H1 (cell line): Measurements from ENCODE around the gene CHN2. TPM values are rescaled to one million over a fixed set of nuclear protein-coding genes. Genes with fewer than 3 reads are reported as not detected.

ENCODE experiments used
- CTCF ChIA-PET: fragments of 300-600 bp; sonication (Branson Sonifier 250); formaldehyde crosslinking; loops from one replicate; lab custom pipeline; 2021; ENCODE audit not compliant: partially characterized antibody; lab: Charles Lee
- POLR2A ChIA-PET: fragments of 300-600 bp; sonication (Branson Sonifier 250); formaldehyde crosslinking; loops from one replicate; lab custom pipeline; 2021; ENCODE audit warnings: inconsistent platforms; ENCODE audit not compliant: partially characterized antibody; lab: Charles Lee
- DNase-seq, 2 experiments: peaks; one replicate each; pipeline versions ENCODE4 v3.0.0 to v3.0.0-alpha.2; 2010 to 2022; ENCODE audit warnings: low spot score in 2 of 2, low read depth in 1 of 2, mixed read lengths in 1 of 2
- FAIRE-seq: peaks from 2 replicates; lab custom pipeline; 2011; peaks lifted over from hg19 to GRCh38; lab: Jason Lieb, UNC
- H2AFZ ChIP-seq: 2 replicates; pipeline ENCODE4 v1.8.1; 2012; ENCODE audit warnings: low read length, inconsistent platforms
- H2AK5ac ChIP-seq: 2 replicates; pipeline ENCODE4 v1.6.1; 2013; ENCODE audit warnings: low read depth, low read length
- H2BK120ac ChIP-seq: replicated peaks from 2 replicates; pipeline ENCODE3; 2013; ENCODE audit warnings: low read depth, low read length, inconsistent platforms
- H2BK12ac ChIP-seq: 2 replicates; pipeline ENCODE4 v1.6.1; 2013; ENCODE audit warnings: low read depth, low read length
- H2BK15ac ChIP-seq: 2 replicates; pipeline ENCODE4 v1.6.1; 2013; ENCODE audit warnings: low read length
- H2BK20ac ChIP-seq: 2 replicates; pipeline ENCODE4 v1.6.1; 2013; ENCODE audit warnings: low read length
- H2BK5ac ChIP-seq: 2 replicates; pipeline ENCODE4 v1.6.1; 2013; ENCODE audit warnings: low read depth, low read length
- H3K14ac ChIP-seq: 2 replicates; pipeline ENCODE4 v1.6.1; 2013; ENCODE audit warnings: inconsistent platforms; ENCODE audit not compliant: insufficient read length
- H3K18ac ChIP-seq: 2 replicates; pipeline ENCODE4 v1.6.1; 2013; ENCODE audit warnings: low read length; ENCODE audit errors: extremely low read depth
- H3K23ac ChIP-seq: 2 replicates; pipeline ENCODE4 v1.6.1; 2013; ENCODE audit warnings: inconsistent platforms; ENCODE audit not compliant: insufficient read length
- H3K23me2 ChIP-seq: 2 replicates; pipeline ENCODE4 v1.6.1; 2013; ENCODE audit warnings: low read depth, low read length
- H3K27ac ChIP-seq: 2 replicates; pipeline ENCODE4 v1.6.1; 2011; ENCODE audit warnings: low read depth, low read length, inconsistent platforms
- H3K27me3 ChIP-seq, 4 experiments: replicated peaks in 1 of 4; 1 replicate in 1 of 4; 2 replicates in 3 of 4; pipeline versions ENCODE4 v1.6.1 to v1.8.1; 2011 to 2013; ENCODE audit warnings: low read length in 3 of 4, mild to moderate bottlenecking in 3 of 4, inconsistent platforms in 2 of 4, mixed read lengths in 2 of 4, moderate library complexity in 1 of 4; ENCODE audit not compliant: control insufficient read depth in 3 of 4, insufficient read depth in 3 of 4; ENCODE audit errors: extremely low read depth in 1 of 4
- H3K36me3 ChIP-seq, 4 experiments: 2 replicates each; pipeline versions ENCODE4 v1.6.1 to v1.8.1; 2011 to 2013; ENCODE audit warnings: mild to moderate bottlenecking in 4 of 4, low read length in 3 of 4, moderate library complexity in 2 of 4, control low read depth in 1 of 4, inconsistent platforms in 1 of 4; ENCODE audit not compliant: insufficient read depth in 4 of 4, control insufficient read depth in 2 of 4
- H3K4ac ChIP-seq: replicated peaks from 2 replicates; pipeline ENCODE3; 2013; ENCODE audit warnings: low read length, low read depth, mixed read lengths, inconsistent platforms; ENCODE audit not compliant: insufficient read length
- H3K4me1 ChIP-seq, 4 experiments: replicated peaks in 1 of 4; 1 replicate in 1 of 4; 2 replicates in 3 of 4; pipeline versions ENCODE4 v1.6.1 to v1.8.1; 2011 to 2013; ENCODE audit warnings: low read length in 3 of 4, inconsistent platforms in 2 of 4, mixed read lengths in 1 of 4; ENCODE audit not compliant: insufficient read depth in 4 of 4, control insufficient read depth in 3 of 4
- H3K4me2 ChIP-seq, 2 experiments: 2 replicates each; pipeline versions ENCODE4 v1.6.1 to v1.8.1; 2011 to 2013; ENCODE audit warnings: low read depth in 2 of 2, low read length in 2 of 2, control low read depth in 1 of 2, inconsistent platforms in 1 of 2, mild to moderate bottlenecking in 1 of 2; ENCODE audit not compliant: insufficient read depth in 1 of 2
- H3K4me3 ChIP-seq, 4 experiments: fragments of 200-600, 300-600 bp in 1 of 4; sonication (generic), shearing (Covaris generic), sonication (Bioruptor Twin) in 1 of 4; 2 replicates each; pipeline versions ENCODE4 v1.5.1 to v1.8.1; 2011 to 2016; ENCODE audit warnings: low read length in 4 of 4, low read depth in 3 of 4, control low read depth in 2 of 4, inconsistent platforms in 2 of 4, mild to moderate bottlenecking in 2 of 4, mixed read lengths in 1 of 4, moderate library complexity in 1 of 4; ENCODE audit not compliant: insufficient read depth in 2 of 4; ENCODE audit errors: extremely low read depth in 1 of 4
- H3K56ac ChIP-seq: replicated peaks from 2 replicates; pipeline ENCODE3; 2013; ENCODE audit warnings: low read depth, mild to moderate bottlenecking, mixed read lengths, low read length, inconsistent platforms; ENCODE audit not compliant: insufficient read length
- H3K79me1 ChIP-seq: 2 replicates; pipeline ENCODE4 v1.6.1; 2013; ENCODE audit warnings: low read depth, low read length, control low read depth
- H3K79me2 ChIP-seq, 2 experiments: 2 replicates each; pipeline versions ENCODE4 v1.6.1 to v1.8.1; 2012 to 2013; ENCODE audit warnings: low read length in 2 of 2, mild to moderate bottlenecking in 2 of 2, inconsistent platforms in 1 of 2; ENCODE audit not compliant: insufficient read depth in 2 of 2, control insufficient read depth in 1 of 2
- H3K9ac ChIP-seq, 4 experiments: replicated peaks in 1 of 4; 1 replicate in 1 of 4; 2 replicates in 3 of 4; pipeline versions ENCODE4 v1.6.1 to v1.8.1; 2011 to 2013; ENCODE audit warnings: low read depth in 3 of 4, low read length in 3 of 4, control low read depth in 2 of 4, mild to moderate bottlenecking in 2 of 4, moderate library complexity in 2 of 4, inconsistent platforms in 1 of 4; ENCODE audit errors: extremely low read depth in 1 of 4
- H3K9me3 ChIP-seq, 2 experiments: 2 replicates each; pipeline versions ENCODE4 v1.6.1 to v1.8.1; 2012 to 2013; ENCODE audit warnings: mild to moderate bottlenecking in 2 of 2, moderate library complexity in 2 of 2, control low read depth in 1 of 2, inconsistent platforms in 1 of 2, low read depth in 1 of 2, low read length in 1 of 2, mixed read lengths in 1 of 2; ENCODE audit not compliant: insufficient read depth in 2 of 2
- H4K20me1 ChIP-seq, 2 experiments: replicated peaks in 1 of 2; 2 replicates each; pipeline versions ENCODE3 to v1.8.1; 2011 to 2013; ENCODE audit warnings: inconsistent platforms in 2 of 2, low read length in 2 of 2, mild to moderate bottlenecking in 1 of 2; ENCODE audit not compliant: insufficient read depth in 2 of 2, control insufficient read depth in 1 of 2
- H4K5ac ChIP-seq: 2 replicates; pipeline ENCODE4 v1.6.1; 2013; ENCODE audit warnings: low read length, low read depth, mixed read lengths, inconsistent platforms; ENCODE audit not compliant: insufficient read length
- H4K8ac ChIP-seq: 2 replicates; pipeline ENCODE4 v1.8.0; 2013; ENCODE audit warnings: mild to moderate bottlenecking, moderate library complexity, low read length, inconsistent platforms; ENCODE audit not compliant: insufficient read depth; ENCODE audit errors: extremely low read depth
- H4K91ac ChIP-seq: replicated peaks from 2 replicates; pipeline ENCODE3; 2013; ENCODE audit warnings: low read length, mixed read lengths, inconsistent platforms; ENCODE audit not compliant: insufficient read length
- FOSL1 ChIP-seq: IDR thresholded peaks from 2 replicates; pipeline ENCODE4 v1.6.1; 2011; ENCODE audit warnings: mild to moderate bottlenecking, low read depth, low read length, moderate library complexity; ENCODE audit not compliant: insufficient read depth
- WGBS, 2 experiments: shearing (Covaris generic) in 1 of 2; methylation state at CpG; one replicate each; pipeline versions ENCODE4 v1.1.6 to v1.1.7; 2013 to 2015; ENCODE audit warnings: low lambda C conversion rate in 2 of 2, mixed read lengths in 2 of 2, inconsistent platforms in 1 of 2, low coverage in 1 of 2, missing lambda C conversion rate in 1 of 2; ENCODE audit not compliant: insufficient replicate concordance in 2 of 2, insufficient coverage in 1 of 2, insufficient read length in 1 of 2; ENCODE audit errors: extremely low coverage in 1 of 2, missing lambda C conversion rate in 1 of 2; 5-methylcytosine and 5-hydroxymethylcytosine counted together
- polyA plus RNA-seq, 7 experiments: library from polyadenylated mRNA; depleted of rRNA in 3 of 7; stranded (reverse) in 5 of 7; unstranded in 2 of 7; fragments of >200 nt in 5 of 7; fragments of 200-250 nt in 2 of 7; gene quantifications; 1 replicate in 5 of 7; 2 replicates in 1 of 7; 4 replicates in 1 of 7; pipeline versions ENCODE4 v1.2.1 to v1.2.3, GENCODE V29; 2011 to 2013; ENCODE audit warnings: missing spikeins in 2 of 7, mixed read lengths in 2 of 7
- total RNA-seq: library from RNA; stranded (reverse); fragmentation: NEBNext Ultra II Directional; extraction: Animal tissue kit (Norgen Biotek cat#: 25700); gene quantifications from 2 replicates; pipeline ENCODE4 v1.2.1, GENCODE V29; 2021

CHN2 gene
- total and polyA plus RNA-seq, 2 of the 8 experiments (the other 6 are each of a cell fraction or from before 2014, with no cell fraction given), result 2.9 to 4.8 TPM

DNA sequence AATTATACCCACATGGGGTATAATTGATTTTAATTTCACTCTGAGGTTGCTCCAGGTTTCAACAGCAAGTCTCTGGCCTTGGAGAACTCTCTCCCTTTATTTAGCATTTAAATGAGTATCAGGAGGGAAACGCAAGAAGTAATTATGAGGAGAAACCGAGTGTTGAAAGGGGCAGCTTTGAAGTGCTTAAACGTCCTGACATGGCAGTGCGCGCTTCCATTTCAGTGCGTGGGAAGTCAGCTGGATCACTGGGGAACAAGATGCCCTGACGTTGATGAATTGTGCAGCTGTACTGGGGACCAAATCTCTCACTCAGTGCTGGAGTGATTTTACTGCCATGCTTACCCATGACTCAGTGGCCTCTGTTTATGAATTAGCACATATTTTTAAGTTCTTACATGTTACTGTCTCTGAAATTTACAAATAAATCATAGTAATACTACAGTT lies 263.0 kb downstream of the CHN2 start:
- no peaks in the 10 kb centered on the region for H3K9me3 ChIP-seq
- no peak overlapping the region for H2BK20ac ChIP-seq
- no peak overlapping the region for H3K4me2 ChIP-seq
- no peak overlapping the region for H3K56ac ChIP-seq
- no peak overlapping the region for H3K9ac ChIP-seq
- no peaks in the 10 kb centered on the region for H3K23me2 ChIP-seq
- H2BK5ac ChIP-seq, result no peak overlapping the region
- no peak overlapping the region for H3K27ac ChIP-seq
- POLR2A ChIA-PET, result no interaction called here
- no peak overlapping the region for H3K14ac ChIP-seq
- H4K20me1 ChIP-seq, result no peaks in the 10 kb centered on the region
- no peak for DNase-seq
- no peak overlapping the region for H2BK12ac ChIP-seq
- H3K27me3 ChIP-seq, result no peaks in the 10 kb centered on the region
- no peaks in the 10 kb centered on the region for H3K36me3 ChIP-seq
- H2AFZ ChIP-seq, result no peak overlapping the region
- FAIRE-seq, result no peak
- no peak overlapping the region for H3K23ac ChIP-seq
- no peak overlapping the region for H2BK120ac ChIP-seq
- H3K4me1 ChIP-seq, result 0 out of 7 replicates have a peak, but pooled peaks cover 0 to 2% (median 0%) of the 10 kb centered on the region in 4 experiments
- H4K5ac ChIP-seq, result no peak overlapping the region
- H4K91ac ChIP-seq, result no peak overlapping the region
- no peak overlapping the region for H3K4ac ChIP-seq
- no peaks in the 10 kb centered on the region for H3K79me2 ChIP-seq
- no peak overlapping the region for H3K4me3 ChIP-seq
- CTCF ChIA-PET, result interaction anchor here (0.9 to 1.5 kb wide), 2 partner anchors 13 to 536 kb away, joined by 3 to 6 read pairs; no protein-coding TSS in a partner anchor
- H4K8ac ChIP-seq, result no peak overlapping the region
- H2BK15ac ChIP-seq, result no peak overlapping the region
- no peak overlapping the region for H2AK5ac ChIP-seq
- WGBS, 2 experiments, result 81% methylated on average over 7 of the region's 7 CpGs; no CpG with 5 or more reads in 1 of the 2 experiments
- no peak overlapping the region for H3K18ac ChIP-seq
- no peaks in the 10 kb centered on the region for H3K79me1 ChIP-seq
- TF ChIP-seq FOSL1, result no peak
